Fibroblast of mammary gland (primary cell): ENCODE results near the gene LCE4A.

Experiments
- DNase-seq: peaks from one replicate; pipeline ENCODE4 v3.0.0-alpha.2; 2010; ENCODE audit warnings: low read depth
- H3K4me3 ChIP-seq: 2 replicates; pipeline ENCODE4 v1.5.1; 2011; ENCODE audit warnings: low read depth, mild to moderate bottlenecking, low read length, moderate library complexity; ENCODE audit not compliant: control insufficient read depth
- TF ChIP-seq, protein P1 (sequence below): conservative IDR thresholded peaks from 2 replicates; pipeline ENCODE4 v1.5.1; 2011; ENCODE audit warnings: low read depth, low read length, inconsistent platforms; ENCODE audit not compliant: control insufficient read depth, insufficient read depth

Gene LCE4A

DNA sequence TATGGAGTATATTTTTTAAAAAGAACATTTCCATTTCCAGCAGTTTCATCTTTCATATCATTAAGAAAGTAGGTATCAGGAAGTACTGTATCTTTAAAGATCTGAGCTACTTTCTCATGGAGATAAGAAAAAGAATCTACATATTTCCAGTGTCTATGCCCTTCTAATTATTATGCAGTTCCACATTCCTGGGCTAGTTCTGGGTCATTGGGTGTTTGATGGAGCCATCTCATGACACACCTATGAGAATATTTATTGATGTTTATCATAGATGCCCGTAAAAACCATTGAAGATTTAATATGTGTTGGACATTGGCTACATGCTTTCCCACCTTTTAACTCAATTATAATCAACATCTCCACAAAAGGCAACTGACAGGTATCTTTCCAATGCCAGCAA lies 21.0 kb downstream of the LCE4A start:
- H3K4me3 ChIP-seq, result no peak overlapping the region
- no peak for DNase-seq
- TF ChIP-seq, protein P1, sequence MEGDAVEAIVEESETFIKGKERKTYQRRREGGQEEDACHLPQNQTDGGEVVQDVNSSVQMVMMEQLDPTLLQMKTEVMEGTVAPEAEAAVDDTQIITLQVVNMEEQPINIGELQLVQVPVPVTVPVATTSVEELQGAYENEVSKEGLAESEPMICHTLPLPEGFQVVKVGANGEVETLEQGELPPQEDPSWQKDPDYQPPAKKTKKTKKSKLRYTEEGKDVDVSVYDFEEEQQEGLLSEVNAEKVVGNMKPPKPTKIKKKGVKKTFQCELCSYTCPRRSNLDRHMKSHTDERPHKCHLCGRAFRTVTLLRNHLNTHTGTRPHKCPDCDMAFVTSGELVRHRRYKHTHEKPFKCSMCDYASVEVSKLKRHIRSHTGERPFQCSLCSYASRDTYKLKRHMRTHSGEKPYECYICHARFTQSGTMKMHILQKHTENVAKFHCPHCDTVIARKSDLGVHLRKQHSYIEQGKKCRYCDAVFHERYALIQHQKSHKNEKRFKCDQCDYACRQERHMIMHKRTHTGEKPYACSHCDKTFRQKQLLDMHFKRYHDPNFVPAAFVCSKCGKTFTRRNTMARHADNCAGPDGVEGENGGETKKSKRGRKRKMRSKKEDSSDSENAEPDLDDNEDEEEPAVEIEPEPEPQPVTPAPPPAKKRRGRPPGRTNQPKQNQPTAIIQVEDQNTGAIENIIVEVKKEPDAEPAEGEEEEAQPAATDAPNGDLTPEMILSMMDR, result no peak

DNA sequence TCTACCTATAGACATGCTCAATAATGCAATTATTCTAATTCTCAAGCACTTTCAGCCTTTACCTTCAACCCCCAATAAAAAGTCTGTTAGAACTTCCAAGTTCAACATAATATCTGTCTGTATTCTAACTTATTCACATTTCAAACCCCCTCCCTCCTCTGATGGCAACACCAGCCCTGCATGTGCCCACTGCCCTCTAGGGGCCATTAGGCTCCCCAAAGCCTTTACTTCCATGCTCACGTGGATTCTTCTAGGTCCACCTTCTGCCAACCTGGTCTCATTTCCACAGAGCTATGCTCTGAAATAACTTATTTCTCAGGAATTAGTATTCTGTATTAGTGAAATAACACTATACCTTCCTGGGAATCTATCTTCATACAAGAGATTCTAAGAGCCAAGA lies 27.7 kb downstream of the LCE4A start:
- H3K4me3 ChIP-seq, result no peak overlapping the region
- TF ChIP-seq, protein P1, result peak; percentile 13
- no peak for DNase-seq

DNA sequence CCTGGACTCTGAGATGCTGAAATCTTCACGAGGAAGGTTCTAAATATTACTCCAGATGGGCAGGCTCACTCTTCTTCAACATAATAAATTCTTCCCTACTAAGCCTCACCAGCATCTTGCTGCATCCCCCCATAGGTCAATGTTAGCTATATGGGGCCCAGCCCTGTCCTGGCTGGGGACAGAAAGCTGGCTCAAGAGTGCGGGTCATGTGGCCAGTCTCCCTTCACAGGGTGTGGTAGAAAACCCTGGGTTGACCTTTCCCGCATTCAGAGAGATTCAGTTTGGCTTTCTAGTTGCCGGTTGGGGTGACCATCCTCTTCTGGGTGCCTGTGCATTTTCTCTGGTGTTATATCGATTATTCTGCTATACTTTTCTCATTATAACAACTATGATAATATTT lies 30.0 kb downstream of the LCE4A start:
- H3K4me3 ChIP-seq, result no peak overlapping the region
- DNase-seq, result no peak
- TF ChIP-seq, protein P1, result no peak

DNA sequence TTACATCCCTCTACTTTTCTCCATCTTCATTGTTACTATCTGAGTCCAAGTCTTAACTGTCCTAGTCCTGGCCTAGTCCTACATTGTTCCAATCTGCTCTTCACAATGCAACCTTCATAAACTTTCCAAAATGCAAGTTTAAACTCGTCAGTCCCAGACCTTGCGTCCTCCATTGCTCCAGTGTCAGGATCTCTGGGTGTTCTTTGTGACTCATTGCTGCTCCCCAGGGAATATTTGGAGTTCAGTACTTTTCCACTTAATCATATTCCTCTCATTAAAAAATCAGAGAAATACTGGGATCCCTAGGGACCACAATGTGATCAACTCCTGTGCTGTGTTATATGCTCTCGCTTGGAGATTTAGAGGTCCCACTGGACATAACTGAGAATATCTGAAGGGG lies 31.9 kb downstream of the LCE4A start:
- TF ChIP-seq, protein P1, result no peak
- peak; percentile 72 for DNase-seq
- no peak overlapping the region for H3K4me3 ChIP-seq

DNA sequence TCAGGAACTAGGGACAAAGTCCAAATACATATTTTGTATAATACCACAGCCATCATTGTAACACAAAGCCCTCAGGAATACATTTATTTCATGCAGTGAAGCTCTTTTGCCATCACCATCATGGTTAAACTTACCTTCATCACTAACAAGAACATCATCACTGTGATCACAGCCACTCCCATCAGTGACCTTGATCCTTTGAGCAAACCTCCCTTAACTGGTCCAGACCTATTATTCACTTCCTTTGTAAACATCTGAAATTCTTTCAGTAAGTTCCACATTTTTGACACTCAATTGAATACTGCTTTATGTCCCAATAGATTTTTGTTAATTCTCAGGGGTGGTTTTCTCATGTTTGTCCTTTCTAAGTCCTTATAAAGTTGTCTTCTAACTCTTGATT lies 33.7 kb downstream of the LCE4A start:
- DNase-seq, result peak; percentile 33
- no peak overlapping the region for H3K4me3 ChIP-seq
- TF ChIP-seq, protein P1, result no peak

DNA sequence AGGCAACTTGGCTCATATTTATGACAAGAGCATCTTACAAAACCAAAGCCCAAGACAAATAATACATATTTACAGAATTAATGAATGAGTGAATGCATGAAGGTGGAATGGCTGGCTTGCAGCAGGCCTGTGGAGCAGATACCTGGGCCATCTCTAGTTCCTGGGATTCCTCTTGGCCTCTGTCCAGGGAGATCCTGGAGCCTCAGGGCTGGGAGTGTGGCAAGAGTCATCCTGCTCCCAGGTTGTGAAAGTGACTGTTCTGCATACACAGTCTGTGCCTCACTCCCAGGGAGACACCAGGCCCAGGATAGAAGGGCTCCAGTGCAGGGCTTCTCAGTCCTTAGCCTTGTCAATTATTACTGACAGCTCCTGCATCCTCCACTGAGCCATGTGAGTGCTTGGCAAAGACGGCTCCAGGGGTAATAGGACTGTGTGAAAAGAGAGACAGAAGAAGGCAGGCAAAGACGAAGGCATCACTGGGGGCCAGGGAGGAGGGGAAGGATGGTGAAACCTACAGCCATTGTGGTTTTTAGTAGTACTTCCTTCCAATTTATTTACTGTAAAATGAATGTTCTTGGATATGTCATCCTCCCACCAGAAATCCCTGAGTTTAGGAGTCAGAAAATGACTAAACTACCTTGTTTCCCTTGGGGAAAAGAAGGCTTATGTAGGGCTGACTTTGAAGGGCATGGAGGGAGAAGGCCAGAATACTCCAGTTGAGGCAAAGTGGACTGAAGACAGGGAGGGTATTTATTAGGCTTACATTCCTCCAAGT lies 35.6 kb downstream of the LCE4A start:
- no peak overlapping the region for H3K4me3 ChIP-seq
- DNase-seq, result peak; percentile 86
- TF ChIP-seq, protein P1, result no peak

DNA sequence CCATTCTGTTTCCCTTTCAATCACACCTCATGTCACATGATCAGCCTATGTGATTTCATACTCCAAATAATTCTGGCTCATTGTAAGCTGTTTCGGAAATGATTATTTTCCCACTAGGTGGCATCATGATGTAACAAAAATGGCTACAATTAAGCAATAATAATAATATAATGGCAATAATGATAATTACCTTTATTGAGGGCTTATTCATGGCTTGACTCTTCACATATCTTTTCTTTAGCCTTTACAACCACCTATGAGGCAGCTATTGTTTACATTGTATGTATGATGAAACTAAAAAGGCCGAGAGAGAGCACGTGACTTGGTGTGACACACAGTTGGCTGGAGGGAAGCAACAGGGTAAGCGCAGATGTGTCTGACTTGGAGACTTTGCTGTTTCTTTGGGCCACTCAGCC lies 37.3 kb downstream of the LCE4A start:
- TF ChIP-seq, protein P1, result peak; percentile 1
- peak; percentile 83 for DNase-seq

More for the DNA sequence above, 37.3 kb downstream of the LCE4A start:
- H3K4me3 ChIP-seq, result no peak overlapping the region
